ENCODE data around the gene DMD. TPM values are rescaled to one million over a fixed set of nuclear protein-coding genes. Genes with fewer than 3 reads are reported as not detected.

DMD gene
- total RNA-seq, 4 donors from 2014 or later, result 27.7 to 54.7 (median 34.4) TPM

- ATAC-seq (ENCODE audit: low FRiP score), result no peak
Observed at GRCh38 chrX:32937043-32937442, 274.3 kb downstream of the DMD start.

GRCh38 chrX:32933548-32933947 lies 277.8 kb downstream of the DMD start:
- ATAC-seq (ENCODE audit: low FRiP score), result no peak
- DNase-seq (ENCODE audit: low spot score), result no peak
- TF ChIP-seq CTCF (IDR thresholded peaks at IDR 0.05), result no peak

More at GRCh38 chrX:32937043-32937442, 274.3 kb downstream of the DMD start:
- no peak for TF ChIP-seq CTCF (IDR thresholded peaks at IDR 0.05)
- DNase-seq (ENCODE audit: low spot score), result no peak

GRCh38 chrX:32929040-32929439 lies 282.3 kb downstream of the DMD start:
- no peak for TF ChIP-seq CTCF (IDR thresholded peaks at IDR 0.05)
- DNase-seq (ENCODE audit: low spot score) (no peak), ATAC-seq (ENCODE audit: low FRiP score) (no peak)

- TF ChIP-seq CTCF (IDR thresholded peaks at IDR 0.05), result no peak
- DNase-seq (ENCODE audit: low spot score) (no peak), ATAC-seq (ENCODE audit: low FRiP score) (no peak)
Observed at GRCh38 chrX:32896088-32896487, 315.3 kb downstream of the DMD start.

- ATAC-seq (ENCODE audit: low FRiP score) (no peak), DNase-seq (ENCODE audit: low spot score) (no peak)
- no peak for TF ChIP-seq CTCF (IDR thresholded peaks at IDR 0.05)
Observed at GRCh38 chrX:32894679-32895078, 316.7 kb downstream of the DMD start.

- no peak for TF ChIP-seq CTCF (IDR thresholded peaks at IDR 0.05)
- no peak for ATAC-seq (ENCODE audit: low FRiP score)
- DNase-seq (ENCODE audit: low spot score), result no peak
Observed at GRCh38 chrX:32893751-32894150, 317.6 kb downstream of the DMD start.

GRCh38 chrX:32877592-32877991 lies 333.8 kb downstream of the DMD start:
- no peak for ATAC-seq (ENCODE audit: low FRiP score)
- DNase-seq (ENCODE audit: low spot score), result no peak
- TF ChIP-seq CTCF (IDR thresholded peaks at IDR 0.05), result no peak
